Mesenchymal stem cell (in vitro differentiated cells and primary cell): ENCODE results near the gene BMPR1B.

Experiments used
- DNase-seq: peaks from one replicate; pipeline ENCODE4 v3.0.0-alpha.2; 2013
- H2AFZ ChIP-seq: one replicate; pipeline ENCODE4 v1.6.1; 2013; ENCODE audit warnings: low read depth, mild to moderate bottlenecking, control low read depth, inconsistent platforms, low read length, moderate library complexity
- H2AK5ac ChIP-seq: 2 replicates; pipeline ENCODE4 v1.6.1; 2013; ENCODE audit warnings: low read length, moderate library complexity, mild to moderate bottlenecking, inconsistent platforms; ENCODE audit not compliant: severe bottlenecking
- H2BK120ac ChIP-seq: one replicate; pipeline ENCODE4 v1.6.1; 2013; ENCODE audit warnings: low read depth, mild to moderate bottlenecking, inconsistent platforms, low read length, moderate library complexity
- H2BK12ac ChIP-seq, 2 experiments: one replicate each; pipeline ENCODE4 v1.6.1; 2013; ENCODE audit warnings: inconsistent platforms in 2 of 2, low read length in 2 of 2, mild to moderate bottlenecking in 2 of 2, moderate library complexity in 2 of 2, control low read depth in 1 of 2
- H2BK15ac ChIP-seq: one replicate; pipeline ENCODE4 v1.6.1; 2013; ENCODE audit warnings: mild to moderate bottlenecking, low read depth, inconsistent platforms; ENCODE audit not compliant: poor library complexity, severe bottlenecking
- H2BK5ac ChIP-seq: 2 replicates; pipeline ENCODE4 v1.6.1; 2013; ENCODE audit warnings: low read depth, mild to moderate bottlenecking, low read length, control low read depth, inconsistent platforms; ENCODE audit not compliant: poor library complexity, severe bottlenecking
- H3K14ac ChIP-seq, 2 experiments: one replicate each; pipeline ENCODE4 v1.6.1; 2013; ENCODE audit warnings: inconsistent platforms in 2 of 2, low read length in 2 of 2, control low read depth in 1 of 2, mild to moderate bottlenecking in 1 of 2, moderate library complexity in 1 of 2
- H3K18ac ChIP-seq, 2 experiments: one replicate each; pipeline ENCODE4 v1.6.1; 2013; ENCODE audit warnings: inconsistent platforms in 2 of 2, low read length in 2 of 2, control low read depth in 1 of 2, low read depth in 1 of 2, mild to moderate bottlenecking in 1 of 2
- H3K23ac ChIP-seq, 2 experiments: one replicate each; pipeline ENCODE4 v1.6.1; 2013; ENCODE audit warnings: inconsistent platforms in 2 of 2, low read length in 2 of 2, mild to moderate bottlenecking in 2 of 2, moderate library complexity in 2 of 2, control low read depth in 1 of 2
- H3K27ac ChIP-seq: 2 replicates; pipeline ENCODE4 v1.5.1; 2013; ENCODE audit warnings: mild to moderate bottlenecking, moderate library complexity, low read length, control low read depth, inconsistent platforms; ENCODE audit not compliant: poor library complexity, severe bottlenecking
- H3K27me3 ChIP-seq, 2 experiments: 2 replicates each; pipeline versions ENCODE4 v1.6.1 to v1.7.0; 2013; ENCODE audit warnings: low read length in 2 of 2, mild to moderate bottlenecking in 2 of 2, moderate library complexity in 2 of 2, control low read depth in 1 of 2, inconsistent platforms in 1 of 2; ENCODE audit not compliant: control insufficient read depth in 1 of 2, insufficient read depth in 1 of 2
- H3K36me3 ChIP-seq, 2 experiments: 2 replicates each; pipeline versions ENCODE4 v1.6.1 to v1.7.0; 2013; ENCODE audit warnings: low read length in 2 of 2, control low read depth in 1 of 2, inconsistent platforms in 1 of 2, low read depth in 1 of 2, mild to moderate bottlenecking in 1 of 2; ENCODE audit not compliant: insufficient read depth in 2 of 2, control insufficient read depth in 1 of 2
- H3K4ac ChIP-seq, 2 experiments: one replicate each; pipeline ENCODE4 v1.6.1; 2013; ENCODE audit warnings: inconsistent platforms in 2 of 2, low read length in 2 of 2, mild to moderate bottlenecking in 2 of 2, moderate library complexity in 2 of 2, control low read depth in 1 of 2, low read depth in 1 of 2
- H3K4me1 ChIP-seq: 2 replicates; pipeline ENCODE4 v1.6.1; 2013; ENCODE audit warnings: low read depth, low read length, control low read depth; ENCODE audit not compliant: control insufficient read depth, insufficient read depth
- H3K4me2 ChIP-seq: 2 replicates; pipeline ENCODE4 v1.6.1; 2013; ENCODE audit warnings: low read length, mild to moderate bottlenecking, inconsistent platforms; ENCODE audit not compliant: poor library complexity, severe bottlenecking
- H3K4me3 ChIP-seq, 2 experiments: 2 replicates each; pipeline versions ENCODE4 v1.5.1 to v1.7.0; 2013; ENCODE audit warnings: low read length in 2 of 2, mild to moderate bottlenecking in 2 of 2, control low read depth in 1 of 2, low read depth in 1 of 2; ENCODE audit not compliant: insufficient read depth in 1 of 2
- H3K79me1 ChIP-seq: replicated peaks from 2 replicates; pipeline ENCODE4 v1.6.1; 2013; ENCODE audit warnings: mild to moderate bottlenecking, control low read depth, low read length, inconsistent platforms; ENCODE audit not compliant: poor library complexity, severe bottlenecking
- H3K9ac ChIP-seq: 2 replicates; pipeline ENCODE4 v1.7.0; 2013; ENCODE audit warnings: mild to moderate bottlenecking, low read length, moderate library complexity
- H3K9me3 ChIP-seq: 2 replicates; pipeline ENCODE4 v1.7.0; 2013; ENCODE audit warnings: mild to moderate bottlenecking, low read length; ENCODE audit not compliant: control insufficient read depth
- H4K8ac ChIP-seq: one replicate; pipeline ENCODE4 v1.6.1; 2013; ENCODE audit warnings: inconsistent platforms, mild to moderate bottlenecking, low read length, moderate library complexity
- H4K91ac ChIP-seq: one replicate; pipeline ENCODE4 v1.6.1; 2013; ENCODE audit warnings: mild to moderate bottlenecking, low read length, inconsistent platforms
- WGBS: methylation state at CpG from one replicate; pipeline ENCODE4 v1.1.7; 2013; ENCODE audit warnings: mixed read lengths; 5-methylcytosine and 5-hydroxymethylcytosine counted together

The BMPR1B gene

GRCh38 chr4:94843216-94843615, 85.5 kb downstream of the BMPR1B start:
- Histone ChIP-seq H4K8ac (no peak overlapping the region), H2BK5ac (no peak overlapping the region), H3K9ac (no peak overlapping the region), H4K91ac (no peak overlapping the region), H2BK15ac (no peak overlapping the region), H3K23ac (no peak overlapping the region), H2AFZ (no peak overlapping the region), H2BK120ac (no peak overlapping the region), H3K4me1 (no peaks in the 10 kb centered on the region), H3K79me1 (no peaks in the 10 kb centered on the region), H2BK12ac (no peak overlapping the region), H3K18ac (no peak overlapping the region), H3K36me3 (no peaks in the 10 kb centered on the region), H2AK5ac (no peak overlapping the region), H3K4me2 (no peak overlapping the region), H3K14ac (no peak overlapping the region), H3K27me3 (no peaks in the 10 kb centered on the region), H3K4me3 (no peak overlapping the region), H3K9me3 (peaks cover 8% of the 10 kb centered on the region), H3K27ac (no peak overlapping the region), H3K4ac (no peak overlapping the region)
- DNase-seq = no peak

- Histone ChIP-seq H2AK5ac (no peak overlapping the region), H3K36me3 (no peaks in the 10 kb centered on the region), H2BK12ac (no peak overlapping the region), H3K4ac (no peak overlapping the region), H3K9ac (no peak overlapping the region), H3K79me1 (no peaks in the 10 kb centered on the region), H2BK120ac (no peak overlapping the region), H4K91ac (no peak overlapping the region), H4K8ac (no peak overlapping the region), H2BK5ac (no peak overlapping the region), H3K27me3 (no peaks in the 10 kb centered on the region), H3K4me1 (no peaks in the 10 kb centered on the region), H2BK15ac (no peak overlapping the region), H3K23ac (no peak overlapping the region), H3K18ac (no peak overlapping the region), H3K9me3 (peaks cover 8% of the 10 kb centered on the region), H2AFZ (no peak overlapping the region), H3K14ac (no peak overlapping the region), H3K4me2 (no peak overlapping the region), H3K4me3 (no peak overlapping the region), H3K27ac (no peak overlapping the region)
- WGBS = 79% methylated on average over 3 of the region's 3 CpGs
- DNase-seq = no peak
These were observed 90.6 kb downstream of the BMPR1B start for GRCh38 chr4:94848326-94848725.

- no peak overlapping the region for H3K9ac ChIP-seq
- H3K27ac ChIP-seq = no peak overlapping the region
- DNase-seq = no peak
- no peak overlapping the region for H2BK12ac ChIP-seq
- H3K4me1 ChIP-seq = no peaks in the 10 kb centered on the region
- H2BK120ac ChIP-seq = no peak overlapping the region
- no peaks in the 10 kb centered on the region for H3K36me3 ChIP-seq
- no peaks in the 10 kb centered on the region for H3K79me1 ChIP-seq
- H2BK5ac ChIP-seq = no peak overlapping the region
- no peak overlapping the region for H3K4me3 ChIP-seq
- H4K8ac ChIP-seq = no peak overlapping the region
- peaks cover 8% of the 10 kb centered on the region for H3K9me3 ChIP-seq
- no peak overlapping the region for H3K4ac ChIP-seq
- H3K23ac ChIP-seq = no peak overlapping the region
- no CpG with 5 or more reads among the region's 2 CpGs for WGBS
- H3K4me2 ChIP-seq = no peak overlapping the region
- no peak overlapping the region for H2AK5ac ChIP-seq
- H2BK15ac ChIP-seq = no peak overlapping the region
- H4K91ac ChIP-seq = no peak overlapping the region
- H3K14ac ChIP-seq = no peak overlapping the region
- H3K18ac ChIP-seq = no peak overlapping the region
- no peaks in the 10 kb centered on the region for H3K27me3 ChIP-seq
- no peak overlapping the region for H2AFZ ChIP-seq
These were observed 92.1 kb downstream of the BMPR1B start for GRCh38 chr4:94849901-94850300.

GRCh38 chr4:94852616-94853015, 94.9 kb downstream of the BMPR1B start:
- Histone ChIP-seq H3K4me3 (no peak overlapping the region), H2BK120ac (no peak overlapping the region), H3K27me3 (no peaks in the 10 kb centered on the region), H2BK12ac (no peak overlapping the region), H3K4ac (no peak overlapping the region), H2BK15ac (no peak overlapping the region), H2AK5ac (no peak overlapping the region), H3K79me1 (no peaks in the 10 kb centered on the region), H4K91ac (no peak overlapping the region), H3K23ac (no peak overlapping the region), H2BK5ac (no peak overlapping the region), H3K14ac (no peak overlapping the region), H3K9ac (no peak overlapping the region), H3K27ac (no peak overlapping the region), H2AFZ (no peak overlapping the region), H3K36me3 (no peaks in the 10 kb centered on the region), H3K4me1 (no peaks in the 10 kb centered on the region), H3K4me2 (no peak overlapping the region), H3K9me3 (no peaks in the 10 kb centered on the region), H3K18ac (no peak overlapping the region), H4K8ac (no peak overlapping the region)
- no peak for DNase-seq
- 91% methylated on average over 1 of the region's 1 CpG for WGBS
